Keratinocyte (primary cell): Measurements from ENCODE around the gene MIPOL1. TPM values are rescaled to one million over a fixed set of nuclear protein-coding genes. Genes with fewer than 3 reads are reported as not detected.
A peak's percentile ranks its signal among the peaks of the same experiment; 100 is the strongest.

ENCODE experiments used
- DNase-seq: peaks from one replicate; pipeline ENCODE4 v3.0.0-alpha.2; 2011; ENCODE audit warnings: low read depth, missing footprints, low spot score
- FAIRE-seq: peaks from 2 replicates; lab custom pipeline; 2011; peaks lifted over from hg19 to GRCh38; lab: Jason Lieb, UNC
- H2AFZ ChIP-seq: 2 replicates; pipeline ENCODE4 v1.6.0; 2012; ENCODE audit warnings: low read length, control low read depth, inconsistent platforms; ENCODE audit not compliant: control insufficient read depth
- H3K27ac ChIP-seq: 2 replicates; pipeline ENCODE4 v1.5.1; 2011; ENCODE audit warnings: low read length; ENCODE audit not compliant: control insufficient read depth, insufficient read depth
- H3K27me3 ChIP-seq: 3 replicates; pipeline ENCODE4 v1.6.0; 2011; ENCODE audit warnings: low read length; ENCODE audit not compliant: control insufficient read depth, insufficient read depth; ENCODE audit errors: extremely low read depth
- H3K36me3 ChIP-seq, 2 experiments: 2 replicates in 1 of 2; 3 replicates in 1 of 2; pipeline ENCODE4 v1.5.1; 2011; ENCODE audit warnings: low read length in 2 of 2, mild to moderate bottlenecking in 1 of 2; ENCODE audit not compliant: control insufficient read depth in 2 of 2, insufficient read depth in 2 of 2; ENCODE audit errors: extremely low read depth in 1 of 2
- H3K4me1 ChIP-seq: 3 replicates; pipeline ENCODE4 v1.5.1; 2011; ENCODE audit warnings: low read length; ENCODE audit not compliant: control insufficient read depth, insufficient read depth; ENCODE audit errors: extremely low read depth
- H3K4me2 ChIP-seq: 3 replicates; pipeline ENCODE4 v1.6.0; 2011; ENCODE audit warnings: low read depth, low read length; ENCODE audit not compliant: control insufficient read depth, insufficient read depth; ENCODE audit errors: extremely low read depth
- H3K4me3 ChIP-seq, 3 experiments: fragments of 200-600 bp in 1 of 3; sonication (generic) in 1 of 3; 2 replicates in 2 of 3; 3 replicates in 1 of 3; pipeline ENCODE4 v1.5.1; 2011 to 2016; ENCODE audit warnings: low read length in 3 of 3, mild to moderate bottlenecking in 3 of 3, control low read depth in 2 of 3, inconsistent platforms in 1 of 3, low read depth in 1 of 3, mixed read lengths in 1 of 3, mixed run types in 1 of 3, moderate library complexity in 1 of 3; ENCODE audit not compliant: control insufficient read depth in 2 of 3, insufficient read depth in 2 of 3; ENCODE audit errors: extremely low read depth in 1 of 3
- H3K79me2 ChIP-seq: 2 replicates; pipeline ENCODE4 v1.6.0; 2012; ENCODE audit warnings: low read length; ENCODE audit not compliant: control insufficient read depth, insufficient read depth
- H3K9ac ChIP-seq: 3 replicates; pipeline ENCODE4 v1.6.0; 2011; ENCODE audit warnings: low read length; ENCODE audit not compliant: control insufficient read depth, insufficient read depth; ENCODE audit errors: extremely low read depth
- H3K9me1 ChIP-seq: 3 replicates; pipeline ENCODE4 v1.6.0; 2011; ENCODE audit warnings: low read length; ENCODE audit not compliant: control insufficient read depth, insufficient read depth; ENCODE audit errors: extremely low read depth
- H3K9me3 ChIP-seq: 2 replicates; pipeline ENCODE4 v1.5.1; 2012; ENCODE audit warnings: low read depth, low read length; ENCODE audit not compliant: control insufficient read depth
- H4K20me1 ChIP-seq: 3 replicates; pipeline ENCODE4 v1.6.0; 2011; ENCODE audit warnings: low read length; ENCODE audit not compliant: control insufficient read depth, insufficient read depth; ENCODE audit errors: extremely low read depth
- EZH2 ChIP-seq: IDR thresholded peaks from one replicate; pipeline ENCODE4 v1.6.1; 2012; ENCODE audit warnings: inconsistent platforms, mild to moderate bottlenecking, low read length, moderate library complexity
- dilution Hi-C: fragments of 300-500 bp; cut with MboI; formaldehyde crosslinking; loops from one replicate; pipeline ENCODE4 v1.7.0; 2020; ENCODE audit warnings: low sequenced_read_pairs; ENCODE audit not compliant: extremely low pct_ligation_motif_present
- polyA plus RNA-seq, 5 experiments: library from polyadenylated mRNA; depleted of rRNA in 3 of 5; stranded (reverse) in 3 of 5; stranded (forward) in 1 of 5; unstranded in 1 of 5; fragments of >200 nt; gene quantifications; 1 replicate in 1 of 5; 2 replicates in 3 of 5; 3 replicates in 1 of 5; pipeline versions ENCODE4 v1.2.1 to v1.2.3, GENCODE V29; 2011 to 2012; ENCODE audit warnings: missing spikeins in 2 of 5, low read depth in 1 of 5, low replicate concordance in 1 of 5
- TF ChIP-seq, protein P1 (sequence below), 3 experiments: IDR thresholded peaks in 1 of 3; conservative IDR thresholded peaks in 1 of 3; optimal IDR thresholded peaks in 1 of 3; 2 replicates in 2 of 3; 3 replicates in 1 of 3; pipeline versions ENCODE3 to v1.5.1; 2011; ENCODE audit warnings: low read length in 3 of 3, mild to moderate bottlenecking in 3 of 3, moderate library complexity in 2 of 3, control low read depth in 1 of 3, inconsistent platforms in 1 of 3; ENCODE audit not compliant: insufficient read depth in 2 of 3; ENCODE audit errors: extremely low read depth in 1 of 3

The MIPOL1 gene
- polyA plus RNA-seq, 1 donor (not counting 4 experiments of a cell fraction or from before 2014, with no cell fraction given), result 10.9 TPM

DNA sequence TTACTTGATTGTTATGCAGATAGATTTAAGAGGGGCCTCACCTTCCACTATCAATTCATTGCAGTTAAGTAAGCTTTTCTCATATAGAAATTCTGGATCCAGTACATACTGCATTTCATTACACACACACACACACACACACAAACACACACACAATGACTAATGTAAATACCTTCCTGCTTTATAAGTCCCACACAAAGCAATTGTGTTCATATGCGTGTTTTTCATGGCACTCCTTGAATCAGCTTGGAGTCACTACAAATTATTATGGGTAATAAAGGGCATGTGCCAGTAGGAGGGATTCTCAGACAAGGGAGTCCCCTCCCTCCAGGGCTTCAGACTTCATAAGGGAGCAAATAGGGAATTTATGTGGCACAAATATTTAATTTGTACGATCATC is 4.5 kb downstream of the MIPOL1 start:
- Histone ChIP-seq H3K9ac (peak overlapping the region; percentile 7), H3K4me2 (peak overlapping the region; percentile 69), H3K27me3 (no peaks in the 10 kb centered on the region), H3K9me1 (no peaks in the 10 kb centered on the region), H3K9me3 (peaks cover 5% of the 10 kb centered on the region), H3K27ac (peak overlapping the region; percentile 67), H3K79me2 (peaks cover 40% of the 10 kb centered on the region), H3K36me3 (no peaks in the 10 kb centered on the region), H4K20me1 (no peaks in the 10 kb centered on the region), H3K4me3 (peak overlapping the region in 2 of 3 experiments; percentile 33 to 38), H3K4me1 (peaks cover 20% of the 10 kb centered on the region), H2AFZ (no peak overlapping the region)
- TF ChIP-seq, protein P1, sequence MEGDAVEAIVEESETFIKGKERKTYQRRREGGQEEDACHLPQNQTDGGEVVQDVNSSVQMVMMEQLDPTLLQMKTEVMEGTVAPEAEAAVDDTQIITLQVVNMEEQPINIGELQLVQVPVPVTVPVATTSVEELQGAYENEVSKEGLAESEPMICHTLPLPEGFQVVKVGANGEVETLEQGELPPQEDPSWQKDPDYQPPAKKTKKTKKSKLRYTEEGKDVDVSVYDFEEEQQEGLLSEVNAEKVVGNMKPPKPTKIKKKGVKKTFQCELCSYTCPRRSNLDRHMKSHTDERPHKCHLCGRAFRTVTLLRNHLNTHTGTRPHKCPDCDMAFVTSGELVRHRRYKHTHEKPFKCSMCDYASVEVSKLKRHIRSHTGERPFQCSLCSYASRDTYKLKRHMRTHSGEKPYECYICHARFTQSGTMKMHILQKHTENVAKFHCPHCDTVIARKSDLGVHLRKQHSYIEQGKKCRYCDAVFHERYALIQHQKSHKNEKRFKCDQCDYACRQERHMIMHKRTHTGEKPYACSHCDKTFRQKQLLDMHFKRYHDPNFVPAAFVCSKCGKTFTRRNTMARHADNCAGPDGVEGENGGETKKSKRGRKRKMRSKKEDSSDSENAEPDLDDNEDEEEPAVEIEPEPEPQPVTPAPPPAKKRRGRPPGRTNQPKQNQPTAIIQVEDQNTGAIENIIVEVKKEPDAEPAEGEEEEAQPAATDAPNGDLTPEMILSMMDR (optimal IDR thresholded peaks at IDR 0.05 in 1 of 3, IDR thresholded peaks at IDR 0.05 in 1 of 3, conservative IDR thresholded peaks at IDR 0.05 in 1 of 3; ENCODE audit: extremely low read depth in 1 of 3, insufficient read depth in 2 of 3, low read length in 3 of 3), result no peak
- TF ChIP-seq EZH2, result no peak
- dilution Hi-C loops, result no loop called here
- no peak for FAIRE-seq
- peak; percentile 60 for DNase-seq

- DNase-seq, result no peak
- H3K27ac ChIP-seq, result peak overlapping the region; percentile 67
- FAIRE-seq, result no peak
- H3K4me2 ChIP-seq, result peak overlapping the region; percentile 69
- TF ChIP-seq, protein P1 (optimal IDR thresholded peaks at IDR 0.05 in 1 of 3, IDR thresholded peaks at IDR 0.05 in 1 of 3, conservative IDR thresholded peaks at IDR 0.05 in 1 of 3; ENCODE audit: extremely low read depth in 1 of 3, insufficient read depth in 2 of 3, low read length in 3 of 3), result no peak
- no peak for TF ChIP-seq EZH2
- no peaks in the 10 kb centered on the region for H3K36me3 ChIP-seq
- H3K9me3 ChIP-seq, result peaks cover 5% of the 10 kb centered on the region
- no peaks in the 10 kb centered on the region for H4K20me1 ChIP-seq
- H3K4me3 ChIP-seq, result peak overlapping the region in 2 of 3 experiments; percentile 33 to 38
- H3K9ac ChIP-seq, result peak overlapping the region; percentile 7
- dilution Hi-C loops, result no loop called here
- peaks cover 20% of the 10 kb centered on the region for H3K4me1 ChIP-seq
- H3K27me3 ChIP-seq, result no peaks in the 10 kb centered on the region
- peaks cover 40% of the 10 kb centered on the region for H3K79me2 ChIP-seq
- H2AFZ ChIP-seq, result no peak overlapping the region
- no peaks in the 10 kb centered on the region for H3K9me1 ChIP-seq
Observed at GRCh38 chr14:37202812-37203211, 5.1 kb downstream of the MIPOL1 start.
